ENCODE data around the gene HS3ST6. TPM values are rescaled to one million over a fixed set of nuclear protein-coding genes. Genes with fewer than 3 reads are reported as not detected.

Gene HS3ST6
- total and polyA plus RNA-seq, 2 of the 13 experiments (the other 11 are each of a cell fraction or from before 2014, with no cell fraction given), result not detected

DNA sequence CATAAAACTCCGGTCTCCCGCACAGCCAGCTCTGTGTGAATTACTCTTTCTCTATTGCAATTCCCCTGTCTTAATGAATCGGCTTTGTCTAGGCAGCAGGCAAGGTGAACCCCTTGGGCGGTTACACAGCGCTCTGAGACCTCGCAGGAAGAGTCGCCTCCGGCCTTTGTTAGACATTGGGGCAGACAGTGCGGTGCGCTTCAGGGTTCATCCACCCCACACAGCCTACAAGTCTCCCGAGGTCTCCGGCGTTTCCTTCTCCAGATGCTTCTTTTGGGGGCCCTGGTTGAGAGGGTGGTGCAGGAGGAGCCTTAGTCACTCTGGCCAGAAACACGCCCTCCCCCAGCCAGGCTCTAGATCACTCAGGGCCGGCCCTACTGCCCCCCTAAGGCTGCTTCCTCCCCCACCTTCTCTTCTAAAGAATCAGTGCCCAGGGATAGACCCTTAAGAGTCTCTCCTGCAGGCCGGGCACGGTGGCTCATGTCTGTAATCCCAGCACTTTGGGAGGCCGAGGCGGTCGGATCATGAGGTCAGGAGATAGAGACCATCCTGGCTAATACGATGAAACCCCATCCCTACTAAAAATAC lies 26.5 kb upstream of the HS3ST6 start (continued):
- TF ChIP-seq, protein P1, sequence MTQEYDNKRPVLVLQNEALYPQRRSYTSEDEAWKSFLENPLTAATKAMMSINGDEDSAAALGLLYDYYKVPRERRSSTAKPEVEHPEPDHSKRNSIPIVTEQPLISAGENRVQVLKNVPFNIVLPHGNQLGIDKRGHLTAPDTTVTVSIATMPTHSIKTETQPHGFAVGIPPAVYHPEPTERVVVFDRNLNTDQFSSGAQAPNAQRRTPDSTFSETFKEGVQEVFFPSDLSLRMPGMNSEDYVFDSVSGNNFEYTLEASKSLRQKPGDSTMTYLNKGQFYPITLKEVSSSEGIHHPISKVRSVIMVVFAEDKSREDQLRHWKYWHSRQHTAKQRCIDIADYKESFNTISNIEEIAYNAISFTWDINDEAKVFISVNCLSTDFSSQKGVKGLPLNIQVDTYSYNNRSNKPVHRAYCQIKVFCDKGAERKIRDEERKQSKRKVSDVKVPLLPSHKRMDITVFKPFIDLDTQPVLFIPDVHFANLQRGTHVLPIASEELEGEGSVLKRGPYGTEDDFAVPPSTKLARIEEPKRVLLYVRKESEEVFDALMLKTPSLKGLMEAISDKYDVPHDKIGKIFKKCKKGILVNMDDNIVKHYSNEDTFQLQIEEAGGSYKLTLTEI (CRISPR knock-in tag; conservative IDR thresholded peaks at IDR 0.05), result no peak

DNA sequence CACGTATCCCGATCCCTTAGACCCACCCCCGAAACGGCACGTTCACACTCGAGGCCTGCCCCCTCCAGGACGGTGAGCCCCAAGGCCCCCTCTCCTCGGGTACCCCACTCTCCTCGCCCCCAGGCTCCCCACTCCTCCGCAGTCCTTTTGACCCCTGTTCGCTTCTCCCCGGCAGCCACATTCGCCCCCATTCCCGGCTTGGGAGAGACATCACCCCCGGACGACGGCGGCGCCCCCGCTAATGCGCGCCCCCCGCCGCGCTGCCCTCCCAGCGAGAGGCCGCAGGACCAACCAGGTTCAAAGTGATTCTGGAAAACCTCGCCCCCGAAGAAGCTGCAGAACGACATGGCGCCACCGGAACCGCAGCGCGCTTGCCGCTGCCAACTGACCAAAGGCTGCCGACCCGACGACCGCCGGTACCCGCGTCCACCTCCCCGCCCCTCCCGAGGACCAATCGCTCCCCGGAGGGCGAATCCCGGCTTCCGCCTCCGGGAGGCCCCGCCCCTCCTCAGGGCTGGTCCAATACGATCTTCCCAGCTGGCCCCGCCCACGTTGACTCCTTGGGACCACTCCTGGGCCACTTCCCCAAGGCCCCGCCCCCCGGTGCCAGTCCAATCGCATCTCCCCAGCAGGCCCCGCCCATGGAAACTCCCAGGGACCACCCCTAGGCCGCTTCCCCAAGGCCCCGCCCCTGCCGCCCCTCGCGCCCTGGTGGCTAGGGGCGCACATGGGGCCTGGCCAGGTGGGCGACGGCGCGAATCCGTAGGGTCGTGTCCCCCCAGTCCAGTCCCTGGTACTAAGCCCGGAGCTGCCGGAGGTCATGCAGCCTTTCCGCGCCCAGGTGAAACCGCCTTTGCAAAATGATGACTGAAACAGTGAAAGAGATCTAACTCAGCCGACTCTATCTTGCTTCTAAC lies 24.9 kb upstream of the HS3ST6 start, which contains the start of gene MSRB1:
Gene MSRB1 (minus strand): TSS at position 390 of the 917 bp plus-strand sequence. CDS start 43 bp downstream, at position 347.
- Histone ChIP-seq H3K4me2 (ENCODE audit: low read depth, low read length) (peak within 1 kb of the TSS; percentile 96), H3K27me3 (ENCODE audit: control insufficient read depth in 1 of 2, insufficient read depth in 2 of 2, low read length in 2 of 2) (peaks cover 0 to 5% of the 10 kb centered on the region in 2 experiments; a peak in 1 of 5 replicates), H3K4me3 (replicated peaks in 1 of 3; ENCODE audit: insufficient read depth in 1 of 3, low read depth in 2 of 3, low read length in 3 of 3) (peak within 1 kb of the TSS; percentile 93 to 97 (median 96)), H3K79me2 (ENCODE audit: insufficient read depth, low read length) (peaks cover 26% of the 10 kb centered on the region), H4K20me1 (ENCODE audit: insufficient read depth, low read length) (no peaks in the 10 kb centered on the region; the same call in 1 of the 2 replicates), H3K27ac (ENCODE audit: extremely low read length, insufficient read depth, low read length) (peak within 1 kb of the TSS; percentile 96), H3K36me3 (replicated peaks in 1 of 2; ENCODE audit: control insufficient read depth in 1 of 2, insufficient read depth in 2 of 2, low read length in 2 of 2) (peaks cover 7 to 14% of the 10 kb centered on the region in 2 experiments; a peak in 3 of 5 replicates), H2AFZ (ENCODE audit: low read length) (no peak within 1 kb of the TSS), H3K9ac (ENCODE audit: insufficient read depth, low read depth, low read length) (peak within 1 kb of the TSS; percentile 90), H3K9me3 (ENCODE audit: low read length) (no peaks in the 10 kb centered on the region), H3K4me1 (ENCODE audit: insufficient read depth, low read length) (peaks cover 68% of the 10 kb centered on the region)
- 7% methylated on average over 21 of the region's 77 CpGs for WGBS (ENCODE audit: low lambda C conversion rate)
- ATAC-seq (peak; percentile 56), FAIRE-seq (peak; percentile 89), DNase-seq (ENCODE audit: low spot score) (peak; percentile 98)
- no TSS peak for BruUV-seq (replicated peaks)
- intact Hi-C loops (cut with micrococcal nuclease; ENCODE audit: unreplicated experiment), result no loop called here
- in situ Hi-C loops (cut with HindIII; ENCODE audit: extremely low pct_ligation_motif_present, low pct_unique_long_range_greater_than_20kb), result no loop called here
- CTCF ChIA-PET (ENCODE audit: low intra/inter-chr PET ratio, low total read pairs), result no interaction called here
- POLR2A ChIA-PET, result interaction anchor here (0.6 to 5.8 kb wide), 15 partner anchors 8 to 963 kb away, joined by 3 to 139 read pairs (median 4); partner anchors contain the start of genes GFER, IGFALS, NDUFB10 and RNF151
- TF ChIP-seq SOX13 (IDR thresholded peaks at IDR 0.05) (0 out of 2 replicates have a peak, but pooled peaks have one; percentile 15), SOX13 (CRISPR knock-in tag; conservative IDR thresholded peaks at IDR 0.05 in 1 of 2, IDR thresholded peaks at IDR 0.05 in 1 of 2) (no peak), TEAD2 (CRISPR knock-in tag; IDR thresholded peaks at IDR 0.05) (no peak), ZBTB1 (CRISPR knock-in tag; IDR thresholded peaks at IDR 0.05; ENCODE audit: borderline replicate concordance) (no peak), KDM2A (CRISPR knock-in tag; IDR thresholded peaks at IDR 0.05; ENCODE audit: borderline replicate concordance, low read depth) (peak; percentile 46; the same call in 1 of the 2 replicates), ZNF737 (CRISPR knock-in tag; IDR thresholded peaks at IDR 0.05; ENCODE audit: borderline replicate concordance) (no peak), NFKBIZ (CRISPR knock-in tag; IDR thresholded peaks at IDR 0.05) (peak; percentile 39; the same call in 1 of the 2 replicates), KLF6 (CRISPR knock-in tag; IDR thresholded peaks at IDR 0.05) (peak; percentile 26; the same call in 1 of the 2 replicates)
- TF ChIP-seq, protein P2, sequence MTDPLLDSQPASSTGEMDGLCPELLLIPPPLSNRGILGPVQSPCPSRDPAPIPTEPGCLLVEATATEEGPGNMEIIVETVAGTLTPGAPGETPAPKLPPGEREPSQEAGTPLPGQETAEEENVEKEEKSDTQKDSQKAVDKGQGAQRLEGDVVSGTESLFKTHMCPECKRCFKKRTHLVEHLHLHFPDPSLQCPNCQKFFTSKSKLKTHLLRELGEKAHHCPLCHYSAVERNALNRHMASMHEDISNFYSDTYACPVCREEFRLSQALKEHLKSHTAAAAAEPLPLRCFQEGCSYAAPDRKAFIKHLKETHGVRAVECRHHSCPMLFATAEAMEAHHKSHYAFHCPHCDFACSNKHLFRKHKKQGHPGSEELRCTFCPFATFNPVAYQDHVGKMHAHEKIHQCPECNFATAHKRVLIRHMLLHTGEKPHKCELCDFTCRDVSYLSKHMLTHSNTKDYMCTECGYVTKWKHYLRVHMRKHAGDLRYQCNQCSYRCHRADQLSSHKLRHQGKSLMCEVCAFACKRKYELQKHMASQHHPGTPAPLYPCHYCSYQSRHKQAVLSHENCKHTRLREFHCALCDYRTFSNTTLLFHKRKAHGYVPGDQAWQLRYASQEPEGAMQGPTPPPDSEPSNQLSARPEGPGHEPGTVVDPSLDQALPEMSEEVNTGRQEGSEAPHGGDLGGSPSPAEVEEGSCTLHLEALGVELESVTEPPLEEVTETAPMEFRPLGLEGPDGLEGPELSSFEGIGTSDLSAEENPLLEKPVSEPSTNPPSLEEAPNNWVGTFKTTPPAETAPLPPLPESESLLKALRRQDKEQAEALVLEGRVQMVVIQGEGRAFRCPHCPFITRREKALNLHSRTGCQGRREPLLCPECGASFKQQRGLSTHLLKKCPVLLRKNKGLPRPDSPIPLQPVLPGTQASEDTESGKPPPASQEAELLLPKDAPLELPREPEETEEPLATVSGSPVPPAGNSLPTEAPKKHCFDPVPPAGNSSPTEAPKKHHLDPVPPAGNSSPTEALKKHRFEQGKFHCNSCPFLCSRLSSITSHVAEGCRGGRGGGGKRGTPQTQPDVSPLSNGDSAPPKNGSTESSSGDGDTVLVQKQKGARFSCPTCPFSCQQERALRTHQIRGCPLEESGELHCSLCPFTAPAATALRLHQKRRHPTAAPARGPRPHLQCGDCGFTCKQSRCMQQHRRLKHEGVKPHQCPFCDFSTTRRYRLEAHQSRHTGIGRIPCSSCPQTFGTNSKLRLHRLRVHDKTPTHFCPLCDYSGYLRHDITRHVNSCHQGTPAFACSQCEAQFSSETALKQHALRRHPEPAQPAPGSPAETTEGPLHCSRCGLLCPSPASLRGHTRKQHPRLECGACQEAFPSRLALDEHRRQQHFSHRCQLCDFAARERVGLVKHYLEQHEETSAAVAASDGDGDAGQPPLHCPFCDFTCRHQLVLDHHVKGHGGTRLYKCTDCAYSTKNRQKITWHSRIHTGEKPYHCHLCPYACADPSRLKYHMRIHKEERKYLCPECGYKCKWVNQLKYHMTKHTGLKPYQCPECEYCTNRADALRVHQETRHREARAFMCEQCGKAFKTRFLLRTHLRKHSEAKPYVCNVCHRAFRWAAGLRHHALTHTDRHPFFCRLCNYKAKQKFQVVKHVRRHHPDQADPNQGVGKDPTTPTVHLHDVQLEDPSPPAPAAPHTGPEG (CRISPR knock-in tag; IDR thresholded peaks at IDR 0.05), result peak; percentile 48; the same call in 1 of the 2 replicates
- TF ChIP-seq, protein P3, sequence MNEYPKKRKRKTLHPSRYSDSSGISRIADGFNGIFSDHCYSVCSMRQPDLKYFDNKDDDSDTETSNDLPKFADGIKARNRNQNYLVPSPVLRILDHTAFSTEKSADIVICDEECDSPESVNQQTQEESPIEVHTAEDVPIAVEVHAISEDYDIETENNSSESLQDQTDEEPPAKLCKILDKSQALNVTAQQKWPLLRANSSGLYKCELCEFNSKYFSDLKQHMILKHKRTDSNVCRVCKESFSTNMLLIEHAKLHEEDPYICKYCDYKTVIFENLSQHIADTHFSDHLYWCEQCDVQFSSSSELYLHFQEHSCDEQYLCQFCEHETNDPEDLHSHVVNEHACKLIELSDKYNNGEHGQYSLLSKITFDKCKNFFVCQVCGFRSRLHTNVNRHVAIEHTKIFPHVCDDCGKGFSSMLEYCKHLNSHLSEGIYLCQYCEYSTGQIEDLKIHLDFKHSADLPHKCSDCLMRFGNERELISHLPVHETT (CRISPR knock-in tag; conservative IDR thresholded peaks at IDR 0.05), result peak; percentile 91
